GM19240 (cell line): ENCODE measurements around the gene EPN2.
"Not testable (repeated sequence)": the region's sequence is repeated elsewhere in the genome, so short reads cannot be mapped to it uniquely, and the experiment has no call there.

Experiments
- DNase-seq: peaks from one replicate; pipeline ENCODE4 v3.0.0; 2011; ENCODE audit warnings: low spot score; ENCODE audit not compliant: insufficient read length

The EPN2 gene

DNA sequence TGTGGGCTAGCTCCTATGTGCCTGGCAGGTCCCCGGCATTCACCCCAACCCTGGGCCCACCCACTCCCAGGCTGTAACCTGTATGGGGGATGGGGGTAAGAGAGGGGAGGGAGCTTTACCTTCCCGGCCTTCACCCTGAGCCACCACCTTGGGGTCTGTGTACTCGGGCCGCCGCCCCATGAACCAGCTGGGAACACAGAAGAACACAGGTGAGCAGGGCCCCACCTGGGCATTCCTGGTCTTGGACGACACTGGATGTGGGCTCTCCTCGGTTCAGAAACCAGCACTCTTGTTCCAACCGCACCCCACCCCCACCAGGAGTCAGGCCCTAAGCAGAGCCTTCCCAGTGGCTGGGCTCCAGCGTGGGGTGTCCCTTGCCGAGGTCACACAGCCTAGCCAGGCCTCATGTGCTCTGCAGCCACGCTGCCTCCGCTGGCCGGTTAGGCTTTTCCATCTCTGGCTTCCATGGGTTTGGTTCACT is 106.5 kb downstream of the EPN2 start:
- no peak for DNase-seq

DNA sequence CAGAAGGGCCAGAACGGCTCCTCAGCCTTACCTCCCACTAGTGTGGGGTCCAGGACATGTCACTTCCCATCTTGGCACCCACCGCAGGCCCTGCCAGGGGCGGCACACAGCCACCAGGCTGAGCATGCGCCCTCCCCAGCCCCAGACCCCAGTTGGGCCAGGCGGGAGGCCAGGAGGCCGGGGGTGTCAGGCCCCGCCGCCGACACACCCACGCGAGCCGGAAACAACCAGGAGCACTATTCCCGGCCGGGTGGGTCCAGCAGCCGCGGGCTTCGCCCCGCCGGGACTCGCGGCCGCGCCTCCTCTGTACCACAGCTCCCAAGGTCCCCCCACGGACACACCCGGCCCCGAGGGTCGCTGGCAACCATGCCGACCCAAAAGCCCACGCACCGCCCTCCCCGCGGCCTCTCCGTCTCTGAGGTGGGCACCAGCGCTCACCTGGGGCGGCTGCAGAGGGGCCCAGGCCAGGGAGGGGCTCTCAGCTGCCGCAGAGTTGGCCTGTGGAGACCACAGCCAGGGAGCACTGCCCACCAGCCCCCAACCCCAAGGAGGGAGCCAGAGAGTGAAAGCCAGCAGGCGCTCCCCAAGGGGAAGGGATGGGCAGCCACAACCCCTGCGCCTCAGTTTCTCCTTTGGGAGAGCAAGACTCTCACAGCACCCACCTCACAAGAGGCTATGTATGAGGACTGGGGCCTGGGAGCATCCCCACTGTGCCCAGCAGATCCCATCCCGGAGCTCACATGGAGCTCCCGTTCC is 107.3 kb downstream of the EPN2 start:
- no peak for DNase-seq

DNA sequence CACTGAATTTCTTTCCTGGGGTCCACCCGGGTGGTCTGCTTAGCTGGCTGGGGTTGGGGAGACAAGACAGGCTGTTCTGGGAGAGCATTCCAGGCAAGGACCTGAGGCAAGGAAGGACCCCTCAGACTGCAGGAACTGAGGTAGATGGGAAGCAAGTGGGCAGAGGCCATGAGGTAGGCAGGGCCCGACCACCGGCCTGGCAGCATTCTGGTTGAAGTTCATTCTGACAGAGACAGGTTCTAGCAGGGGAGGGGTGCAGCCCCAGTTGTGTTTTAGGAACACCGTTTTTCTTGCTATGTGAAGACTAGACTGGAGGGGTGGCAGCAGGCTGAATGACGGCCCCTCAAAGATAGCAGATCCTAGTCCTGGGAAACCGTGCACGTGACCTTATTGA is 107.9 kb downstream of the EPN2 start:
- no peak for DNase-seq

DNA sequence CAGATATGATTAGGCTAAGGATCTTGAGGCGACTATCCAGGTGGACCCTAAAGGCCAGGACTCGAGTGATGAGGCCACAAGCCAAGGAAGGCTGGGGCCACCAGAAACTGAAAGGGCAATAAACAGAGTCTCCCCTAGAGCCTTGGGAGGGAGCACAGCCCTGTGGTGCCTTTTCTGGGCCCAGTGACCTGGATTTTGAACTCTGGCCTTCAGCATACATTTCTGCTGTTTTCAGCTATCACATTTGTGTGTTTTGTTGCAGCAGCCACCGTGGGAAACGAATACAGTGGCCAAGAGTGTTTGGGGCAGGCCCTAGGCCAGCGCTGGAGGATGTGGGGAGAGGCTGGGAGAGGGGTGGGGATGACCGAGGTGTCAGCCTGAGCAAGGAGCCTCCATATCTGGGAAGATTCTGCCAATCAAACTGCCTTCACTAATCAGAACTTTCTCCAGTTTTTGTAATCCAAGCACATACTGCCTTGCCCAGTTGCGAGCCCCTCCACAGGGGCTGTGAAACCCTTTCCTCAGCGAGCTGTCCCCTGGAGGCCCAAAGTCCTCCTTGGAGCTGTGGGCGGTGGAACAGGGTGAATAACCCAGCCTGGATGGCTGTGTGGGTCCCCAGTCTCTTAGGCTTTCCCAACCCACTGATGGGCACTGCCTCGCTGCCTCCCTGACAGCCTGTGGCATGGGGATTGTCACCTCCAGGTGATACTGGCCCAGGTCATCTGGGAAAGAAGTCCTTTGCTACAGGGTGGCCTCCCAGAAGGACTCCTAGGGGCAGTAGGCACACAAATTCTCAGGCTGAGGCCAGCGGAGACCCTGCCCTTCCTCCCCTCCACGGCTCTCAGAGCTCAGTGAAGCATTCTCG is 108.6 kb downstream of the EPN2 start:
- DNase-seq = no peak

DNA sequence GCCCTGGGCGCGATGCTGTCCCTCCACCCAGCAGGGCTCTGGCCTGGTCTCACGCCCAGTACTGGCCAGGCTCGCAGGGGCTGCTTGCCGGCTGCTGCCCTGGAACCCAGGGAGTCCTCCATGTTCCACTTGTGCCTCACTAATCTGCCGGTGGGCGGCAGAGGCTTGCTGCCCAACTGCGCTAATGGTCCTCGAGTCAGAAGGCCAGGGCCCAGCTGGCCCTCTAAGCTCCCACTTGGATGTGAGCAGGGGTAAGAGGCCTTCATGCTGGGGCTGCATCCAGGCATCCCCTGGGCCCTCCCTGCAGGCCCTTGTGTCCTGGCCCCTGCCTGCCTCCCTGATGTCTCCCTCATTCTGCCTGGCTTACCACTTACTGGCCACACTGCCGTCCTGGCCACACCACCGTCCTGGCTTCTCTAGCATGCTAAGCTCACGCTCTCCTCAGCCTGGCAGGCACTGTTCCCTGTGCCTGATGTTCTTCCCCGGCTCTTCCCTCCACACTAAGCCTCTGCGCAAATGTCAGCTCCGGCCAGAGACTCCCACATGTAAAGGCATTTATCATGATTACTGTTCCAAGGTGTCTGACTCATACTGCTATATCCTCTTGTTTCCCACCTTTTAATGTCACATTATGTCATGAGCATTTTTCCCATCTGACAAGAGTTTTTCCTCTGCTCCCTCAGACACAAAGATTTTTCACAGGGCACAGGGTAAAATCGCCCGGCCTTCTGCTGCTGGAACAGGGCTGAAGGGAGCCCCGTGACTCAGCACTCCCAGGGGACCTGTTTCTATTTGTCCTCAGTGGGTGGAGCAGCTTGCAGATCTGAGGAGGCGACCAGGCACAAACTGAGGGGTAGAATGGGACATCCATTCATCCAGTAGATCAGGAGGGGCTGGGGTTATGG is 109.4 kb downstream of the EPN2 start:
- no peak for DNase-seq

DNA sequence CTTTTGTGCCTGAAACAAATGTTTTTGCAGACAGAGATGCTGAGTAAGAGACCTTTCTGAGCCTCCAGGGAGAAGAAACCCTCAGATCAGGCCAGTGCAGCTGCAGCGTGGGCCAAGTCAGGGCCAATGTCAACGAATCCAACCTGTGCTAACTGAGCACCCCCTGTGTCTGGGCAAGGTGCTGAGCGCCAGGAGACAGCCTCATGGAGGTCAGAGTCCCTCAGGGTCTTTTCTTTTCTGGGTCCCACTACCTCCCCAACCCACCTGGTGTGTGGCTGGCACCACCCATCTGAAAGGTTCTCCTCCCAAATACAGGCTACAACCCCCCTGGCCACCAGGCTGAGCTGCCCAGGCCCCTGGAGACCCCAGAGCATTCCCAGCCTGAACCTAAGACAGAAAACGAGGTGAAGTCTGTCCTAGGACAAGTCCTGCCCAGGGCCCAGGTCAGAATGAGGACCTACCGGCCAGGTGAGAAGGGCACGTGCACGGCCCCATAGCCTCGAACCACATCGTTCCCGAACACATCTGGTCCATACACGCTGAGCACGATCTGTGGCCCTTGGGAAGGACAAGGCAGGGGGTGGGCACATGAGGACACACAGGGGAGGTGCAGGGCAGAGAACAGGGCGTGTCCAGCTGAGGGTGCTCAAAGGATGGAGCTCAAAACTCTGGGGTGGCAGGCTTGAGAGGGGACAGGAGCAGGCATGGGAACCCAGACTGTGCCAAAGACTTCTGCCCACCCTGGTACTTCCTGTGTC is 110.3 kb downstream of the EPN2 start:
- DNase-seq = no peak

DNA sequence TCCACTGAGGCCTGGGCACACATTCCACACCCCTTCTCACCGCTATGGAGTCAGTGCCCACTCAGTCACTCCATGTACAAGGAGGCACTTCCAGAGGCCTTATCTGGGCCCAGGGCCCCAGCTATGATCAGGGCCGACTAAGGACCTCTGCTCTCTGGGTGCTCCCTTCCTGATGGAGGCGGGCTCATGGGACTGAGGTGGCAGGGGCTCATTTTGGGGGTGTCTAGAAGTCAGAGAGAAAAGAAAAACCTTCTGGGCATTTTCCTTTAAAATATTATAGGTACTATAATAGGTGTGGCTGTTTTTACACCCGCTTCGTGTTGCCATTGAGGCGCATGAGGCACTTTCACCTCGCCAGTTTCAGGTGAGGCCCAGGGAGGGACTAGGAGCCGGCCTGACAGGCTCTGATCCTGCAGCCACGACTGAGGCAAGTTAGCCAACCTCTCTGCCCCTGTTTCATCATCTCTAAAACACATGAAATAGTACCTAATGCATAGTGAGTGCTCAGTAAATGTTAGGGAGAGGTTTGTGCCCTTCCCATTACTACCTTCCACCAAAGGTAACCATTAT is 111.0 kb downstream of the EPN2 start:
- DNase-seq = no peak

DNA sequence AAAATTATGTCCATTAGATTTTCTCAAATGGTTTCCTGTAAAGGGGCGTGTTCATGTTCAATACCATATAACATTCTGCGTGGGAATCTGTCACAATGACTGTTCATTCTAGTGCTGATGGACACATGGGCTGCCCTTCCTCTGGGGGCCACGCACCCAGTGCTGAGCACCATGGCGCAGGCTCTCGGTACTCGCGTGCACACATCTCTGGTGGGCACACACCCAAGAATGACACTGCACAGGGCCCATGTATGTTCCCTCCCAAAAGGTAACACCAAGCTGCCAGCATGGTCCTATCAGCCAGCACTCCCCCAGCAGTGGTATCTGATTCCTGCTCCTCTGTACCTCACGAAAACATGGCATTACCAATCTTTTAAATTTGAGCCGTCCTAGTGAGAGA is 111.6 kb downstream of the EPN2 start:
- DNase-seq = no peak

DNA sequence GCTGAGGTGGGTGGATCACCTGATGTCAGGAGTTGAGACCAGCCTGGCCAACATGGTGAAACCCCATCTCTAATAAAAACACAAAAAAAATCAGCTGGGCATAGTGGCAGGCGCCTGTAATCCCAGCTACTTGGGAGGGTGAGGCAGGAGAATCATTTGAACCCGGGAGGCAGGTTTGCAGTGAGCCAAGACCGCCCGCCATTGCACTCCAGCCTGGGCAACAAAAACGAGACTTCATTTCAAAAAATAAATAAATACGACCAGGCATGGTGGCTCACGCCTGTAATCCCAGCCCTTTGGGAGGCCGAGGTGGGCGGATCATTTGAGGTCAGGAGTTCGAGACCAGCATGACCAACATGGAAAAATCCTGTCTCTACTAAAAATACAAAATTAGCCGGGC is 116.2 kb downstream of the EPN2 start:
- not testable (repeated sequence) for DNase-seq

DNA sequence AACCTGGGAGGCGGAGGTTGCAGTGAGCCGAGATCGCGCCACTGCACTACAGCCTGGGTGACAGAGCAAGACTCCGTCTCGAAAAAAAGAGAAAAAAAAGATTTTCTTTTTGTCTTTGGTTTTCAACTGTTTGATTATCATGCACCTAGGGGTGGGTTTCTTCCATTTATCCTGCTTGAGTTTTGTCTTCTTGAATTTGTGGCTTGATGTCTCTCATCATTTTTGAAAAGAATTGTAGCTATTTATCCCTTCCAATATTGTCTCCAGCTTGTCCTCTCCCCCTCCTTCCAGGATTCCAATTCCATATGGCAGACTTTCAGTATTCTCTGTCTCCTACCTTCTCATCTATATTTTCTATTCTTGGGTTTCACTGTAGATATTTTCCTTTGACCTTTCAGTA is 117.6 kb downstream of the EPN2 start:
- no peak for DNase-seq

DNA sequence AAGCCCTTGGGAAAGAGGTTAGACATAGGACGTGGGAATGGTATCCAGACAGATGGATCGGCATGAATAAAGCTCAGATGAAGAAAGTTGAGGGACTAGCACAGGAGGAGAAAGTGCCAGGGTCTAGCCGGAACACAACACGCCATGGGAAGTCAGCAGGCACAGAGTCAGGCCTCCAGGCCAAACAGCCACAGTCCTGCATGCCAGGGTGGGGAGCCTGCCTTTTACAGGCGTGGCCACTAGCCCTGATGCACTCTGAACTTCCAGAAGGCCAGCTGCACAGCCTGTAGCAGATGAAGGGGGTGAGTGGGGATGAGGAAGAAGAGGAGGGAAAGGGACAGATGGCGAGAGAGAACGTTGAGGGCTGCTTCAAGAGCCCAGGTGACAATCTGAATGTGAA is 120.2 kb downstream of the EPN2 start:
- DNase-seq = no peak

DNA sequence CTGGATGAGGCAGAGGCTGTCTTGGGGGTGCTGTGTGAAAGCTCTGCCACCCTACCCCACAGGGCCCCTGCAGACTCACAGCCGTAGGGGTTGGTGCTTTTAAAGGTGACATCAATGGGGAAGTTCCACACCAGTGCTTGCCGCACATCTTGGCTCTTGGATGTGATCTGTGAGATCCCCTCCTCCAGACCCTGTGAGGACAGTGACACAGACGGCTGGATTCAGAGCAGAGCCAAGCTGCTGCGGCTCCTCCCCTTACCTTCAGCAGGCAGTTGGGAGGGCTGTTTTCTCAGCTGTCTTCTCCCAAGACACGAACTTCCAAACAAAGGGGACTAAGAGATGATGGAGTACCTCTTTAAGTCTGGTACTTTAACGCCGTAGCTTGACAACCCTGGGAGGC is 120.6 kb downstream of the EPN2 start:
- no peak for DNase-seq

DNA sequence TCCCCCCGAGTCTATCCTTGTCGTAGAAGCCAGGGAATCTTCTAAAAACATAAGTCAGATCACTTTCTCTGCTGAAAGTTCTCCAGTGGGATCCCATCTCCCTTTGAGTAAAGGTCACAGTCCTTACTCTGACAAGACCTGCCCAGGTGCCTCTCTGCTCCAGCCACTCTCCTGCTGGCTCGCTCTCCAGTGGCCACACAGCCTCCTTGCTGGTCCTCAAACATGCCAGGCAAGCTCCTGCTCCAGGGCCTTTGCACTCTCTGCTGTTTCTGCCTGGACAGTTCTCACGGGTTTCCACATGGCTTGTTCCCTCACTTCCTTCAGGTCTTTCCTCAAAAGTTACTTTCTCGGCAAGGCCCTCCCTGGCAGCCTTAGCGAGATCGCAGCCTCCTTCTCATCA is 122.0 kb downstream of the EPN2 start:
- DNase-seq = no peak

DNA sequence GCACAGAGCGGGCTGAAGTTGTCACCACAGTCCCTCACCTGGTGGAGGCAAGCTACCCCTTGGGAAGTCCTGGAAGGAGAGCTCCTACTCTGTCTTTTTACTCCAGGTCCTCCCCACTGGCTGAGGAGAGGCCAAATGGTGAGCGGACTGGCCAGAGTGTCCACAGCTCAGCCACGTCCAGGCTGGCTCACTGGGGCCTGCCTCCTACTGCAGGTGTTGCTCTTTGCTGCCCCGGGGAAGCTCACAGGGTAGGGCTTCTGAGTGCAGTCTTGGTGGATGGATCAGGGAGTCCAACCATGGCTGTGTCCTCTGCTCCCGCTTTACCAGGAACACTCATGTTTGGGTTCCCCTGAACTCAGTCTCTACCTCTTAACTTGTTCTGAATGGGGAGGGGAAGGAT is 122.7 kb downstream of the EPN2 start:
- no peak for DNase-seq

DNA sequence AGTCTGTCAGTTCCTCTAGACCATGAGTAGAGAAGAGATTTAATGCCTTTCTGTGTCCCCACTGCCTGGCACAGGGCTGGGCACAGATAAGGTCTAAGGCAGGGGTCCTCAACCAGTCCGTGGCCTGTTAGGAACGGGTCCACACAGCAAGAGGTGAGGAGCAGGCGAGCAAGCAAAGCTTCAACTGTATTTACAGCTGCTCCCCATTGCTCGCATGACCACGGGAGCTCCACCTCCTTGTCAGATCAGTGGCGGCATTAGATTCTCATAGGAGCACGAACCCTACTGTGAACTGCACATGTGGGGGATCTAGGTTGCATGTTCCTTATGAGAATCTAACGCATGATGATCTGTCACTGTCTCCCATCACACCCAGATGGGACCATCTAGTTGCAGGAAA is 123.6 kb downstream of the EPN2 start:
- DNase-seq = no peak

DNA sequence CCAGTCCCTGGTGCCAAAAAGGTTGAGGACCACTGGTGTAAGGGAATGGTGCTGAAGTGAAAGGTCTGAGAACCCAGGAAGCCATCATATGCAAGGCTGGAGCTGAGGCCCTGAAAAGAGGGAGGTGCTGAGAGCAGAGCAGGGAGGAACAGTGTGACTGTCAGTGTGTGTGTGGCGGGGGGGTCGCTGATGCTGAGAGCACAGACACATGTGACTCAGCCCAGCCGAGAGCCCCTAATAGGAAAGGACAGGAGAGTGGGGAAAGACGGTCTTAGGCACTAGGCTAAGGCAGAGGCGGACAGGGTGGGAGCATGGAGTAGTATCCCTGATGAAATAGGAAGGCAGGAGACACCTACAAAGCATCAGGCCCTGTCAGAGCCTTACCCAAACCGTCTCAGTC is 124.2 kb downstream of the EPN2 start:
- DNase-seq = no peak

DNA sequence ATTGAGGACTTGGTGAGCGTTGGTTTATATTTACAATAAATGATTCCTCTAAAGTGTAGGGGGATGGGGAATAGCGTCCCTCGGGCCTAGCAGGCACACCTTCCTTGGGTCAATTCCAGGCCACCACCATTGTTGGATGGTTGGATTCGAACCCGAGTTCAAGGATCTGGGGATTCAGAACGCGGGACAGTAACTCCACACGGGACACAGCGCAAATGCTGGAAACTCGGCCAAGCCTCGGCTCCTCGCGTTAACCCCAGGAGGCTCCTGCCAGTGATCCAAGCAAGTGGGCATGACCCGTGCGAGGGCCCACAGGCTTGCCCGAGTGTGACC is 124.7 kb downstream of the EPN2 start:
- DNase-seq = no peak

DNA sequence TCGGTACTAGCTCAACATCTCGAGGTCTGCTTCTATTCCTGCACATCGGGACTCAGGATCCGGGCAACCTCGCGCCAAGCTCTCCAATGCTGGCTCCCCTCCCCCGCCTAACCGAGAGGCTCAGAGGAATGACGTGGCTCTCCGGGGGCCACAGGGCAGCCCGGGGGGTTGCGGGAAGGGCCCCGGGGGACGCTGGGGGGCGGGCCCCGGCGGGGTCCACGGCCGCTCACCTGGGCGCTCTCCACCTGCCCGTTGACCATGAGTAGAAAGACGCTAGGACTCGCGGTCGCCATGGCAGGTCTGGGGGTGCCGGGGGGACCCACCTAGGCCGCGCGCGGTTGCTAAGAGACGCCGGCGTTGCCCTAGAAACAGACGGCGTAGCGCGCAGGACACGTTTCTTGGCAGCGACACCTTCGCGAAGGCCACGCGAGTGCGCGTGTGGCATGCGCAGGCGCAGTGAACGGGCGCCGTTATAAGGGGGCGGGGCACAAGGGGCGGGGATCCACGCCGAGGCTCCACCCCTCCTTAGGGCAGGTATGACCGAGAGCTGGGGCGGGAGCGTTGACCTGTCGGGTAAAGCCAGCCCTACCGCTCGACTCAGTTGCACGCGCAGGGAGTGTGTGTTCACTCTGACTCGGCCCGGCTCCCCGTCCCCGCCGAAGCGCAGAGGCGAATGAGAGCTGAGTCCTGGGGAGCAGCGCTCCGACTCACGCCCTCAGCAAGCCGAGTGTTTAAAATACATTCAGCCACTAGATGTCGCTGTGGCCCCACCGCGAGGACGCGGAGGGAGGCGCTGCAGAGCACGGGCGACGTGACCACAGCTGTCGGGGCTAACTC is 125.3 kb downstream of the EPN2 start, which contains the start of gene B9D1:
B9D1 (minus strand) TSS at position 447 of the 837 bp plus-strand sequence; CDS start at position 293, 154 bp downstream.
- DNase-seq = peak; percentile 86

DNA sequence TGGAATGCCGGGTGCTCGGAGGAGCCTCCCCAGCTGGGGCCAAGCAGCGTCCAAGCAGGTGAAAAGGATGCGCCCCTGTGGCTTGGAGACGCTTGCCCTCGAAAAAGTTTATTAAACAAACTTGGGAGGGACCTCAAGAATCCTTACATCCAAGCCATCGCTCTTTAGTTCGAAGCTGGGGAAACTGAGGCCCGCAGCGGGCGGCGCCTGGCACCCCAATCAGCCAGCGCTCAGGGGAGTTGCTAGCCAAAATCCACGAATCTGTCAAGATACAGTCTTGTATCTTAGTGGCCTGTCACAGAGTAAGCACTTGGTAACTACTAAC is 125.9 kb downstream of the EPN2 start:
- DNase-seq = no peak
